Activated naive CD4-positive, alpha-beta T cell treated with anti-CD3 and anti-CD28 coated beads, Interleukin-2, amount 50 U/mL, for 72 hours (primary cell): ENCODE measurements around the gene HAL. TPM values are rescaled to one million over a fixed set of nuclear protein-coding genes. Genes with fewer than 3 reads are reported as not detected.

Experiments used
- total RNA-seq, 2 donors: library from RNA; stranded (reverse); gene quantifications; one replicate each; pipeline ENCODE4 v1.2.3, GENCODE V29; 2022

HAL gene
- total RNA-seq, 2 donors from 2014 or later = 0.39 to 1.2 TPM

Other genes starting within 250 kb of the HAL start
- gene NTN4, start 205.6 kb downstream of the HAL start, total RNA-seq = not detected
- gene SNRPF, start 137.4 kb downstream of the HAL start, total RNA-seq = 10 to 100 TPM; 43.9 to 56.2 TPM
- gene CCDC38, start 53.7 kb downstream of the HAL start, total RNA-seq = under 1 TPM; 0.16 to 0.57 TPM
- under 1 TPM; 0.32 to 0.99 TPM for gene AMDHD1, start 53.0 kb downstream of the HAL start, total RNA-seq
- gene LTA4H, start 39.2 kb upstream of the HAL start, total RNA-seq = 100 to 1,000 TPM; 132 to 156 TPM
- gene ELK3, start 198.0 kb upstream of the HAL start, total RNA-seq = 10 to 100 TPM; 10.7 to 23.1 TPM